ENCODE data around the gene PP2D1.

GRCh38 chr3:19994796-19995195 is 17.3 kb downstream of the PP2D1 start:
- TF ChIP-seq CTCF (IDR thresholded peaks at IDR 0.05) (no peak), POLR2A (IDR thresholded peaks at IDR 0.05) (no peak)
